Measurements from ENCODE around the gene CCDC85B. TPM values are rescaled to one million over a fixed set of nuclear protein-coding genes. Genes with fewer than 3 reads are reported as not detected.

The CCDC85B gene
- total and polyA plus RNA-seq, 2 of the 13 experiments (the other 11 are each of a cell fraction or from before 2014, with no cell fraction given): 8.2 to 19.5 TPM

DNA sequence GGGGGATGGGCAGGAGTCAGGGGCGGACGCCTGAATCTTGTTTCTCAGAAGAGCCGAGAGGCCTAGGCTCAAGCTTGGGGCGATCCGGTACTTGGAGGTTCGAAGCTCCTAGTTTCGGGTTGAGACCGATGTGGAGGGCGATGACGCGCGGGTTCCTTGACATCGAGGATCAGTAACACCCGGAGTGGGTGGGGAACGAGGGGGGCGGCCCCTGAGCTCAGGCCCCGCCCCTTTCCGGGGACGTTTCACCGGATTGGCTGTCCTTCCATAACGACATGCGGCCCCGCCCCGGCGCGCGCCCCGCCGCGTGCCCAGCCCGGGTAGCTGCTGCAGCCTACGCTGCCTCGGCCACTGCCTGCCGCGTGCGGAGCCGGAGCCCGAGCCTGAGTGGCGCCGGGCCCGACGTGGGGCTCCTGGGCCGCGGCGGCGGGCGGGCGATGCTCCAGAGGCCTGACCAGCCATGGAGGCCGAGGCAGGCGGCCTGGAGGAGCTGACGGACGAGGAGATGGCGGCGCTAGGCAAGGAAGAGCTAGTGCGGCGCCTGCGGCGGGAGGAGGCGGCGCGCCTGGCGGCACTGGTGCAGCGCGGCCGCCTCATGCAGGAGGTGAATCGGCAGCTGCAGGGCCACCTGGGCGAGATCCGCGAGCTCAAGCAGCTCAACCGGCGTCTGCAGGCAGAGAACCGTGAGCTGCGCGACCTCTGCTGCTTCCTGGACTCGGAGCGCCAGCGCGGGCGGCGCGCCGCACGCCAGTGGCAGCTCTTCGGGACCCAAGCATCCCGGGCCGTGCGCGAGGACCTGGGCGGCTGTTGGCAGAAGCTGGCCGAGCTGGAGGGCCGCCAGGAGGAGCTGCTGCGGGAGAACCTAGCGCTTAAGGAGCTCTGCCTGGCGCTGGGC lies at the start of gene CCDC85B (continued):
- TF ChIP-seq RARG (CRISPR knock-in tag; IDR thresholded peaks at IDR 0.05; ENCODE audit: low read depth): no peak
- TF ChIP-seq ZNF605 (CRISPR knock-in tag; IDR thresholded peaks at IDR 0.05): no peak
- no peak for TF ChIP-seq HHEX (CRISPR knock-in tag; IDR thresholded peaks at IDR 0.05)
- TF ChIP-seq, protein P1, sequence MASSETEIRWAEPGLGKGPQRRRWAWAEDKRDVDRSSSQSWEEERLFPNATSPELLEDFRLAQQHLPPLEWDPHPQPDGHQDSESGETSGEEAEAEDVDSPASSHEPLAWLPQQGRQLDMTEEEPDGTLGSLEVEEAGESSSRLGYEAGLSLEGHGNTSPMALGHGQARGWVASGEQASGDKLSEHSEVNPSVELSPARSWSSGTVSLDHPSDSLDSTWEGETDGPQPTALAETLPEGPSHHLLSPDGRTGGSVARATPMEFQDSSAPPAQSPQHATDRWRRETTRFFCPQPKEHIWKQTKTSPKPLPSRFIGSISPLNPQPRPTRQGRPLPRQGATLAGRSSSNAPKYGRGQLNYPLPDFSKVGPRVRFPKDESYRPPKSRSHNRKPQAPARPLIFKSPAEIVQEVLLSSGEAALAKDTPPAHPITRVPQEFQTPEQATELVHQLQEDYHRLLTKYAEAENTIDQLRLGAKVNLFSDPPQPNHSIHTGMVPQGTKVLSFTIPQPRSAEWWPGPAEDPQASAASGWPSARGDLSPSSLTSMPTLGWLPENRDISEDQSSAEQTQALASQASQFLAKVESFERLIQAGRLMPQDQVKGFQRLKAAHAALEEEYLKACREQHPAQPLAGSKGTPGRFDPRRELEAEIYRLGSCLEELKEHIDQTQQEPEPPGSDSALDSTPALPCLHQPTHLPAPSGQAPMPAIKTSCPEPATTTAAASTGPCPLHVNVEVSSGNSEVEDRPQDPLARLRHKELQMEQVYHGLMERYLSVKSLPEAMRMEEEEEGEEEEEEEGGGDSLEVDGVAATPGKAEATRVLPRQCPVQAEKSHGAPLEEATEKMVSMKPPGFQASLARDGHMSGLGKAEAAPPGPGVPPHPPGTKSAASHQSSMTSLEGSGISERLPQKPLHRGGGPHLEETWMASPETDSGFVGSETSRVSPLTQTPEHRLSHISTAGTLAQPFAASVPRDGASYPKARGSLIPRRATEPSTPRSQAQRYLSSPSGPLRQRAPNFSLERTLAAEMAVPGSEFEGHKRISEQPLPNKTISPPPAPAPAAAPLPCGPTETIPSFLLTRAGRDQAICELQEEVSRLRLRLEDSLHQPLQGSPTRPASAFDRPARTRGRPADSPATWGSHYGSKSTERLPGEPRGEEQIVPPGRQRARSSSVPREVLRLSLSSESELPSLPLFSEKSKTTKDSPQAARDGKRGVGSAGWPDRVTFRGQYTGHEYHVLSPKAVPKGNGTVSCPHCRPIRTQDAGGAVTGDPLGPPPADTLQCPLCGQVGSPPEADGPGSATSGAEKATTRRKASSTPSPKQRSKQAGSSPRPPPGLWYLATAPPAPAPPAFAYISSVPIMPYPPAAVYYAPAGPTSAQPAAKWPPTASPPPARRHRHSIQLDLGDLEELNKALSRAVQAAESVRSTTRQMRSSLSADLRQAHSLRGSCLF (CRISPR knock-in tag; IDR thresholded peaks at IDR 0.05; ENCODE audit: borderline replicate concordance): no peak
- TF ChIP-seq ZNF615 (CRISPR knock-in tag; IDR thresholded peaks at IDR 0.05; ENCODE audit: borderline replicate concordance): no peak
- TF ChIP-seq ZNF33A (CRISPR knock-in tag; IDR thresholded peaks at IDR 0.05; ENCODE audit: borderline replicate concordance): no peak
- peak; percentile 90 for TF ChIP-seq ARHGAP35 (CRISPR knock-in tag; IDR thresholded peaks at IDR 0.05; ENCODE audit: borderline replicate concordance)
- TF ChIP-seq, protein P2, sequence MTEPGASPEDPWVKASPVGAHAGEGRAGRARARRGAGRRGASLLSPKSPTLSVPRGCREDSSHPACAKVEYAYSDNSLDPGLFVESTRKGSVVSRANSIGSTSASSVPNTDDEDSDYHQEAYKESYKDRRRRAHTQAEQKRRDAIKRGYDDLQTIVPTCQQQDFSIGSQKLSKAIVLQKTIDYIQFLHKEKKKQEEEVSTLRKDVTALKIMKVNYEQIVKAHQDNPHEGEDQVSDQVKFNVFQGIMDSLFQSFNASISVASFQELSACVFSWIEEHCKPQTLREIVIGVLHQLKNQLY (CRISPR knock-in tag; IDR thresholded peaks at IDR 0.05): no peak
- TF ChIP-seq ZNF24 (IDR thresholded peaks at IDR 0.05): no peak
- peak; percentile 66; the same call in 1 of the 2 replicates for TF ChIP-seq ZNF879 (CRISPR knock-in tag; IDR thresholded peaks at IDR 0.05)
- no peak for TF ChIP-seq ETV5 (CRISPR knock-in tag; IDR thresholded peaks at IDR 0.05; ENCODE audit: borderline replicate concordance)
- peak; percentile 68; the same call in 1 of the 2 replicates for TF ChIP-seq PHF20 (CRISPR knock-in tag; IDR thresholded peaks at IDR 0.05)
- TF ChIP-seq ZNF136 (CRISPR knock-in tag; IDR thresholded peaks at IDR 0.05; ENCODE audit: low read depth): no peak; the same call in 1 of the 2 replicates
- 0 out of 2 replicates have a peak, but pooled peaks have one; percentile 46 for TF ChIP-seq GTF3A (CRISPR knock-in tag; conservative IDR thresholded peaks at IDR 0.05)
- TF ChIP-seq ZNF337 (CRISPR knock-in tag; IDR thresholded peaks at IDR 0.05; ENCODE audit: borderline replicate concordance, low read depth): no peak
- TF ChIP-seq ZNF382 (CRISPR knock-in tag; IDR thresholded peaks at IDR 0.05; ENCODE audit: borderline replicate concordance): no peak
- TF ChIP-seq, protein P3, sequence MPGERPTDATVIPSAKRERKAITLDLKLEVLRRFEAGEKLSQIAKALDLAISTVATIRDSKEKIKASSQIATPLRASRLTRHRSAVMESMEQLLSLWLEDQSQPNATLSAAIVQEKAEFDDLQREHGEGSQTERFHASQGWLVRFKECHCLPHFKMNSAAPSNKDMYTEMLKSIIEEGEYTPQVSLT (CRISPR knock-in tag; IDR thresholded peaks at IDR 0.05; ENCODE audit: borderline replicate concordance, low read depth): no peak
- TF ChIP-seq CHD4 (IDR thresholded peaks at IDR 0.05; ENCODE audit: borderline replicate concordance, low read length): no peak
- TF ChIP-seq ZNF331 (CRISPR knock-in tag; IDR thresholded peaks at IDR 0.05): no peak; the same call in 1 of the 2 replicates
- TF ChIP-seq ZNF558 (CRISPR knock-in tag; IDR thresholded peaks at IDR 0.05; ENCODE audit: borderline replicate concordance): peak; percentile 78; the same call in 1 of the 2 replicates
- TF ChIP-seq, protein P4, sequence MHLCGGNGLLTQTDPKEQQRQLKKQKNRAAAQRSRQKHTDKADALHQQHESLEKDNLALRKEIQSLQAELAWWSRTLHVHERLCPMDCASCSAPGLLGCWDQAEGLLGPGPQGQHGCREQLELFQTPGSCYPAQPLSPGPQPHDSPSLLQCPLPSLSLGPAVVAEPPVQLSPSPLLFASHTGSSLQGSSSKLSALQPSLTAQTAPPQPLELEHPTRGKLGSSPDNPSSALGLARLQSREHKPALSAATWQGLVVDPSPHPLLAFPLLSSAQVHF (CRISPR knock-in tag; IDR thresholded peaks at IDR 0.05): no peak; the same call in 1 of the 2 replicates
- TF ChIP-seq TAF1 (CRISPR knock-in tag; IDR thresholded peaks at IDR 0.05): peak; percentile 70
- TF ChIP-seq TEAD3 (CRISPR knock-in tag; optimal IDR thresholded peaks at IDR 0.05; ENCODE audit: borderline replicate concordance): no peak
- no peak for TF ChIP-seq HNRNPH1 (optimal IDR thresholded peaks at IDR 0.05; ENCODE audit: low read depth, low read length)

Measured in HepG2 (cell line).